ENCODE results near the gene PTPRM. TPM values are rescaled to one million over a fixed set of nuclear protein-coding genes. Genes with fewer than 3 reads are reported as not detected.

PTPRM gene
- polyA plus RNA-seq, 1 donor from 2014 or later: 126 TPM

DNA sequence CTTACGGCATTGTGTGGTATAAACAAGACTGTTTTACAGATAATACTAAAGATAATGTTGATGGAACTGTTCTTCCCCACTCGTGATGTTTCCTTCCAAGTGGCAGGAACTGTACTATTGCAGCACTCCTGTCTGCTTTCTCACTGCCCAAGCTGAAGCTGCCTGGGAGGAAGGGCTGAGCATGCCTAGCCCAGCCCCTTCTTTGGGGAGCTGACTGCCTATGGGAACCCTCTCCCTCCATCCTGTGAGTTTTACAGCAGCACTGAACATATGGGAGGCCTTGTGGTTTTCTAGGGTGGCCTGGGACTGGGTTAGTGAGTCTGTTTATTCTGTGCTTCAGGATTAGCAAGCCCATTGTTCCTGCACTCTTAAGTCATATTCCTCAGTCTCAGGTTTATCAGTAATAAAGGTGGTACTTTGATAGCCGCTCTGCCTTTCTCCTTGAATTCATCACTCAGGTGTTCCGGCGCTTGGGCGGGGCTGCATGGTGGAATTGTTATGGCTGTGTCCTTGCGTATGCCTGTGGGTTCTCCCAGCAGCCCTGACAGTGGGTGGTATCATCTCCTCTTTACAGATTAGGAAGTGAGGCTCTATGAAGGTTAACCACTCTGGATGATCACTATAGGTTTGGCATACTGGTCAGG lies 379.7 kb downstream of the PTPRM start:
- Histone ChIP-seq H2AFZ (ENCODE audit: low read depth, low read length) (peak overlapping the region; percentile 18), H3K9ac (ENCODE audit: low read length) (peak overlapping the region; percentile 53), H3F3A (ENCODE audit: insufficient read depth, low read length, poor library complexity, severe bottlenecking) (no peaks in the 10 kb centered on the region), H3K36me3 (ENCODE audit: insufficient read depth, low read length) (no peaks in the 10 kb centered on the region), H3K4me2 (ENCODE audit: low read length) (peak overlapping the region; percentile 65), H3K4me3 (ENCODE audit: low read length) (peak overlapping the region; percentile 62), H4K20me1 (ENCODE audit: insufficient read depth) (no peaks in the 10 kb centered on the region), H3K9me2 (ENCODE audit: insufficient read depth, low read length) (no peaks in the 10 kb centered on the region), H3K9me3 (ENCODE audit: low read length) (no peaks in the 10 kb centered on the region), H3K27ac (ENCODE audit: low read length) (peak overlapping the region; percentile 5), H3K79me2 (replicated peaks; ENCODE audit: insufficient read depth, low read length) (no peaks in the 10 kb centered on the region), H3K27me3 (ENCODE audit: insufficient read depth, low read depth, low read length) (no peaks in the 10 kb centered on the region)
- TF ChIP-seq, protein P1, sequence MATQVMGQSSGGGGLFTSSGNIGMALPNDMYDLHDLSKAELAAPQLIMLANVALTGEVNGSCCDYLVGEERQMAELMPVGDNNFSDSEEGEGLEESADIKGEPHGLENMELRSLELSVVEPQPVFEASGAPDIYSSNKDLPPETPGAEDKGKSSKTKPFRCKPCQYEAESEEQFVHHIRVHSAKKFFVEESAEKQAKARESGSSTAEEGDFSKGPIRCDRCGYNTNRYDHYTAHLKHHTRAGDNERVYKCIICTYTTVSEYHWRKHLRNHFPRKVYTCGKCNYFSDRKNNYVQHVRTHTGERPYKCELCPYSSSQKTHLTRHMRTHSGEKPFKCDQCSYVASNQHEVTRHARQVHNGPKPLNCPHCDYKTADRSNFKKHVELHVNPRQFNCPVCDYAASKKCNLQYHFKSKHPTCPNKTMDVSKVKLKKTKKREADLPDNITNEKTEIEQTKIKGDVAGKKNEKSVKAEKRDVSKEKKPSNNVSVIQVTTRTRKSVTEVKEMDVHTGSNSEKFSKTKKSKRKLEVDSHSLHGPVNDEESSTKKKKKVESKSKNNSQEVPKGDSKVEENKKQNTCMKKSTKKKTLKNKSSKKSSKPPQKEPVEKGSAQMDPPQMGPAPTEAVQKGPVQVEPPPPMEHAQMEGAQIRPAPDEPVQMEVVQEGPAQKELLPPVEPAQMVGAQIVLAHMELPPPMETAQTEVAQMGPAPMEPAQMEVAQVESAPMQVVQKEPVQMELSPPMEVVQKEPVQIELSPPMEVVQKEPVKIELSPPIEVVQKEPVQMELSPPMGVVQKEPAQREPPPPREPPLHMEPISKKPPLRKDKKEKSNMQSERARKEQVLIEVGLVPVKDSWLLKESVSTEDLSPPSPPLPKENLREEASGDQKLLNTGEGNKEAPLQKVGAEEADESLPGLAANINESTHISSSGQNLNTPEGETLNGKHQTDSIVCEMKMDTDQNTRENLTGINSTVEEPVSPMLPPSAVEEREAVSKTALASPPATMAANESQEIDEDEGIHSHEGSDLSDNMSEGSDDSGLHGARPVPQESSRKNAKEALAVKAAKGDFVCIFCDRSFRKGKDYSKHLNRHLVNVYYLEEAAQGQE (IDR thresholded peaks at IDR 0.05; ENCODE audit: borderline replicate concordance): no peak
- TF ChIP-seq MXI1 (conservative IDR thresholded peaks at IDR 0.05; ENCODE audit: poor library complexity, severe bottlenecking) (no peak), EP300 (conservative IDR thresholded peaks at IDR 0.05; ENCODE audit: poor library complexity, severe bottlenecking) (peak; percentile 49), SMC3 (conservative IDR thresholded peaks at IDR 0.05; ENCODE audit: poor library complexity) (peak; percentile 54), RAD21 (conservative IDR thresholded peaks at IDR 0.05) (peak; percentile 50), POLR2AphosphoS5 (IDR thresholded peaks at IDR 0.05) (peak; percentile 65), EZH2 (IDR thresholded peaks at IDR 0.05; ENCODE audit: borderline replicate concordance, insufficient read depth, low read length, poor library complexity, severe bottlenecking) (no peak), TAF1 (IDR thresholded peaks at IDR 0.05; ENCODE audit: low read depth) (peak; percentile 70)
- TF ChIP-seq, protein P2, sequence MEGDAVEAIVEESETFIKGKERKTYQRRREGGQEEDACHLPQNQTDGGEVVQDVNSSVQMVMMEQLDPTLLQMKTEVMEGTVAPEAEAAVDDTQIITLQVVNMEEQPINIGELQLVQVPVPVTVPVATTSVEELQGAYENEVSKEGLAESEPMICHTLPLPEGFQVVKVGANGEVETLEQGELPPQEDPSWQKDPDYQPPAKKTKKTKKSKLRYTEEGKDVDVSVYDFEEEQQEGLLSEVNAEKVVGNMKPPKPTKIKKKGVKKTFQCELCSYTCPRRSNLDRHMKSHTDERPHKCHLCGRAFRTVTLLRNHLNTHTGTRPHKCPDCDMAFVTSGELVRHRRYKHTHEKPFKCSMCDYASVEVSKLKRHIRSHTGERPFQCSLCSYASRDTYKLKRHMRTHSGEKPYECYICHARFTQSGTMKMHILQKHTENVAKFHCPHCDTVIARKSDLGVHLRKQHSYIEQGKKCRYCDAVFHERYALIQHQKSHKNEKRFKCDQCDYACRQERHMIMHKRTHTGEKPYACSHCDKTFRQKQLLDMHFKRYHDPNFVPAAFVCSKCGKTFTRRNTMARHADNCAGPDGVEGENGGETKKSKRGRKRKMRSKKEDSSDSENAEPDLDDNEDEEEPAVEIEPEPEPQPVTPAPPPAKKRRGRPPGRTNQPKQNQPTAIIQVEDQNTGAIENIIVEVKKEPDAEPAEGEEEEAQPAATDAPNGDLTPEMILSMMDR (IDR thresholded peaks at IDR 0.05; ENCODE audit: poor library complexity, severe bottlenecking): no peak

DNA sequence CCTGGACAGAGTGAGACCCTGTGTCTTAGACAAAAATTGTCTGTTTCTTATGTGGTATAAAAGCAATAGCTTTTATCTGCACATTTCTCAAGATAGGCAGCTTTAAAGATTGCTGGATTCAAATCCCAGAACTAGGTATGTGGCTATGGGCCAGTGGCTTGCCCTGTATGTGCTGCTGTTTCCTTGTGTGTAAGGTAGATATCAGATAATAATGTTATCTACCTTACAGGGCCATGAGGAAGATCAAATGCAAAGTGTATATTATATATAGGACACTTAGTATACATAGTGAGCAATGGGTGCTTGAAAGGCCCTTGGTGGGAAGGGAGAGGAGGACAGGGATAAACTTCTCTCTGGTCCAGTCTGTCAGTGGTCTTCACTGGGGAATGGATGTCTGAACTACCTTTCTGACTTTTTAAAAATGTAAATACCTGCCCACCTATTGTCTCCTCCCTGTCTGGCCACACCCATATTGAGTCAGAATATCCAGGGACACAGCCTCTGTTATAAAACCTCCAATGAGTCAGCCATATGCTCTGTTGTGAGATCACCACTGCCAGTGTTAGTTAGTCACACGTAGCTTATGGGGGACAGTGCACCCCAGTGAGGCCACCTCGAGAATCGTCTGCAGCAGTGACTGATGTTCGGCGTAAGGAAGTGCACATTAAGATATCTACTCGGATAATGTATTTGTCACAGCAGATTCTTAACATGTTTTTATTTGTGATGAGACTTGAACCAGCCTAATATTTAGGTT lies 383.4 kb downstream of the PTPRM start:
- Histone ChIP-seq H2AFZ (ENCODE audit: low read depth, low read length) (no peak overlapping the region), H3F3A (ENCODE audit: insufficient read depth, low read length, poor library complexity, severe bottlenecking) (no peaks in the 10 kb centered on the region), H3K27ac (ENCODE audit: low read length) (no peak overlapping the region), H3K9me3 (ENCODE audit: low read length) (no peaks in the 10 kb centered on the region), H3K27me3 (ENCODE audit: insufficient read depth, low read depth, low read length) (no peaks in the 10 kb centered on the region), H4K20me1 (ENCODE audit: insufficient read depth) (no peaks in the 10 kb centered on the region), H3K4me2 (ENCODE audit: low read length) (no peak overlapping the region), H3K36me3 (ENCODE audit: insufficient read depth, low read length) (no peaks in the 10 kb centered on the region), H3K79me2 (replicated peaks; ENCODE audit: insufficient read depth, low read length) (no peaks in the 10 kb centered on the region), H3K9me2 (ENCODE audit: insufficient read depth, low read length) (no peaks in the 10 kb centered on the region), H3K4me3 (ENCODE audit: low read length) (no peak overlapping the region), H3K9ac (ENCODE audit: low read length) (no peak overlapping the region)
- TF ChIP-seq RAD21 (conservative IDR thresholded peaks at IDR 0.05) (no peak), TAF1 (IDR thresholded peaks at IDR 0.05; ENCODE audit: low read depth) (no peak), POLR2AphosphoS5 (IDR thresholded peaks at IDR 0.05) (no peak), EP300 (conservative IDR thresholded peaks at IDR 0.05; ENCODE audit: poor library complexity, severe bottlenecking) (no peak), SMC3 (conservative IDR thresholded peaks at IDR 0.05; ENCODE audit: poor library complexity) (no peak), MXI1 (conservative IDR thresholded peaks at IDR 0.05; ENCODE audit: poor library complexity, severe bottlenecking) (no peak), EZH2 (IDR thresholded peaks at IDR 0.05; ENCODE audit: borderline replicate concordance, insufficient read depth, low read length, poor library complexity, severe bottlenecking) (no peak)
- TF ChIP-seq, protein P2 (IDR thresholded peaks at IDR 0.05; ENCODE audit: poor library complexity, severe bottlenecking): no peak
- TF ChIP-seq, protein P1 (IDR thresholded peaks at IDR 0.05; ENCODE audit: borderline replicate concordance): no peak
